IMR-90 (cell line): ENCODE measurements around the gene CHGA.

ENCODE experiments used
- POLR2A ChIP-seq: IDR thresholded peaks from 2 replicates; pipeline ENCODE4 v1.6.1; 2012; ENCODE audit warnings: mild to moderate bottlenecking, low read depth, low read length
- TF ChIP-seq, protein P1 (sequence below): conservative IDR thresholded peaks from 2 replicates; pipeline ENCODE4 v1.5.1; 2012; ENCODE audit warnings: mild to moderate bottlenecking, low read depth, low read length, improper control_type of control experiment

DNA sequence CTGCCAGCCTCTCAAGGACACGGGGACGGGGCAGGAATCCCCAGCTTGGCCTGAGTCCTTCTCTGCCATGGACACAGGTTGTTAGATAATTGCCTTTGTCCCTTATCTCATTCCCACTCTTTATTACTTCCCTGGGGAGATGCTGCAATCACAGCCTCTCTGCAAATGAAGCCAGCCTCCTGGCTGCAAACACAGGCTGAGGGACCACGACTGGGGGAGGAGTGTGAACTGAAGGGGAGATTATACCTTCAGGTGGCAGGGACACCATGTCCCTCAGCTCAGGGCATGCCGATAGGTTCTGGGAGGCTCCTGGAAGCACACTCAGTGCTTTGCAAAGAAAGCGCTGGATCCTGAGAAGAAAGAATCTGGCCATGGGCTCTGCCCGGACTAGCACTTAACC is 16.1 kb upstream of the CHGA start:
- TF ChIP-seq POLR2A, result no peak
- TF ChIP-seq, protein P1, sequence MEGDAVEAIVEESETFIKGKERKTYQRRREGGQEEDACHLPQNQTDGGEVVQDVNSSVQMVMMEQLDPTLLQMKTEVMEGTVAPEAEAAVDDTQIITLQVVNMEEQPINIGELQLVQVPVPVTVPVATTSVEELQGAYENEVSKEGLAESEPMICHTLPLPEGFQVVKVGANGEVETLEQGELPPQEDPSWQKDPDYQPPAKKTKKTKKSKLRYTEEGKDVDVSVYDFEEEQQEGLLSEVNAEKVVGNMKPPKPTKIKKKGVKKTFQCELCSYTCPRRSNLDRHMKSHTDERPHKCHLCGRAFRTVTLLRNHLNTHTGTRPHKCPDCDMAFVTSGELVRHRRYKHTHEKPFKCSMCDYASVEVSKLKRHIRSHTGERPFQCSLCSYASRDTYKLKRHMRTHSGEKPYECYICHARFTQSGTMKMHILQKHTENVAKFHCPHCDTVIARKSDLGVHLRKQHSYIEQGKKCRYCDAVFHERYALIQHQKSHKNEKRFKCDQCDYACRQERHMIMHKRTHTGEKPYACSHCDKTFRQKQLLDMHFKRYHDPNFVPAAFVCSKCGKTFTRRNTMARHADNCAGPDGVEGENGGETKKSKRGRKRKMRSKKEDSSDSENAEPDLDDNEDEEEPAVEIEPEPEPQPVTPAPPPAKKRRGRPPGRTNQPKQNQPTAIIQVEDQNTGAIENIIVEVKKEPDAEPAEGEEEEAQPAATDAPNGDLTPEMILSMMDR, result no peak
